A673 (cell line): ENCODE data around the gene SMOC2. TPM values are rescaled to one million over a fixed set of nuclear protein-coding genes. Genes with fewer than 3 reads are reported as not detected.

Experiments
- BruUV-seq: library from RNA; stranded (reverse); fragments of 400-500 nt; replicated peaks from 2 replicates; lab custom pipeline; 2021; lab: Mats Ljungman, UMichigan
- CTCF ChIA-PET: fragments of 300-600 bp; sonication (Branson Sonifier 250); formaldehyde crosslinking; loops from one replicate; lab custom pipeline; 2022; ENCODE audit warnings: antibody characterized with exemption; lab: Charles Lee
- POLR2A ChIA-PET: fragments of 300-600 bp; sonication (Branson Sonifier 250); formaldehyde crosslinking; loops from one replicate; lab custom pipeline; 2022; ENCODE audit warnings: antibody characterized with exemption; ENCODE audit not compliant: low non-redundant PET; lab: Charles Lee
- DNase-seq: peaks from one replicate; pipeline ENCODE4 v3.0.0-alpha.2; 2015; ENCODE audit warnings: low spot score
- H3K27ac ChIP-seq: fragments of 200-600 bp; sonication (generic); 2 replicates; pipeline ENCODE4 v1.5.1; 2016; ENCODE audit warnings: mixed run types, low read depth, mild to moderate bottlenecking, mixed read lengths, antibody characterized with exemption, low read length; ENCODE audit not compliant: poor library complexity, severe bottlenecking
- H3K27me3 ChIP-seq: fragments of 200-600 bp; sonication (generic); replicated peaks from 2 replicates; pipeline ENCODE4 v1.6.1; 2017; ENCODE audit warnings: mixed run types, low read depth, mild to moderate bottlenecking, mixed read lengths, antibody characterized with exemption, low read length; ENCODE audit not compliant: insufficient read depth, poor library complexity
- H3K36me3 ChIP-seq: fragments of 200-600 bp; sonication (generic); 2 replicates; pipeline ENCODE4 v1.6.1; 2016; ENCODE audit warnings: mixed run types, mild to moderate bottlenecking, mixed read lengths, antibody characterized with exemption, low read length; ENCODE audit not compliant: insufficient read depth, poor library complexity, severe bottlenecking
- H3K4me1 ChIP-seq: fragments of 200-600 bp; sonication (generic); 2 replicates; pipeline ENCODE4 v1.6.1; 2017; ENCODE audit warnings: mixed run types, mild to moderate bottlenecking, mixed read lengths, antibody characterized with exemption, low read length; ENCODE audit not compliant: insufficient read depth, poor library complexity, severe bottlenecking
- H3K4me3 ChIP-seq: fragments of 200-600 bp; sonication (generic); 2 replicates; pipeline ENCODE4 v1.5.1; 2016; ENCODE audit warnings: low read depth, mixed run types, mild to moderate bottlenecking, mixed read lengths, low read length; ENCODE audit not compliant: poor library complexity, severe bottlenecking
- H3K9me3 ChIP-seq: fragments of 200-600 bp; sonication (generic); 2 replicates; pipeline ENCODE4 v1.6.1; 2016; ENCODE audit warnings: mixed run types, low read depth, mild to moderate bottlenecking, mixed read lengths, antibody characterized with exemption, low read length; ENCODE audit not compliant: poor library complexity, severe bottlenecking
- CTCF ChIP-seq: fragments of 300-800, 200-600 bp; sonication (generic); conservative IDR thresholded peaks from 2 replicates; pipeline ENCODE4 v1.5.1; 2017; ENCODE audit warnings: low read depth, mild to moderate bottlenecking, antibody characterized with exemption, low read length, moderate library complexity, mixed read lengths
- EZH2 ChIP-seq: fragments of 200-600 bp; sonication (generic); IDR thresholded peaks from 2 replicates; pipeline ENCODE4 v1.6.1; 2017; ENCODE audit warnings: borderline replicate concordance, low read depth, mild to moderate bottlenecking, mixed read lengths, antibody characterized with exemption, low read length; ENCODE audit not compliant: poor library complexity, severe bottlenecking
- intact Hi-C: fragments of 100-400 bp; cut with micrococcal nuclease; formaldehyde crosslinking; loops from one replicate; pipeline ENCODE4 v1.10.0; 2022; ENCODE audit not compliant: unreplicated experiment
- total RNA-seq: library from RNA; stranded (reverse); gene quantifications from 2 replicates; pipeline ENCODE4 v1.2.3, GENCODE V29; 2021

SMOC2 gene
- total RNA-seq, 1 experiment from 2014 or later = 1.8 TPM

DNA sequence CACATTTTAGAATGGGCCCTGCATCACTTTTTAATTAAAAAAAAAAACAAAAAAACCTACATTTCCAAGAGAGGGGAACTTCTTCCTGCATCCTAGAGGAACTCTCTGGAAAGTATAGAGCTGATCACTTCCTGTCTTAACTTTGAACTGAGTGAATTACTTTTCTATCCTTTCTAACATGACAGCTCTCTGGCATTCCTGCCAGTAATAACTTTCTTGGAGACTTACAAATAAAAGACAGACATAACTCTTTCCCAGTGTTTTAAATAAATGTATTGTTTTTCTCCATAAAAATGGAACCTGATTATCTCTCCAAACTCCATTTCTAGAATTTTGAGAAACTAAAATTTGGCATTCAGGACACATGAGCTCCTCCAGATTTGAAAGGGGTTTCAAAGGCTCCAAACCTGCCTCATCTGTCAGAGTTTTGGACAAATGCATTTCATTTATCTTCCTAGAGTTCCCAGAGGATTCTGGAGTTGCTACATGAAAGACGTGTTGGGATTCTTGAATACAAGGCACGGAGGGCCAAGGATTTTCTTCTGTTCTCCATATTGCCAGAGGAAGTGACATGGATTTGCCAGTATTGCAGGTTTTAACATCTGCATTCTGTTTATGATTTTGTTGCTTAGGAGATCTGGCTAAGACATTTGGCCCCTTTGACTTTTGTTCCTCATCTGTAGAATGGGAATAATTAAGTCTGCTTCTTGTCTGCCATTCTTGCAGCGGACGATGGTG lies 2.0 kb upstream of the SMOC2 start:
- Histone ChIP-seq H3K9me3 (no peaks in the 10 kb centered on the region), H3K4me1 (peaks cover 7% of the 10 kb centered on the region), H3K27ac (no peak overlapping the region), H3K36me3 (no peaks in the 10 kb centered on the region), H3K27me3 (peaks cover 54% of the 10 kb centered on the region), H3K4me3 (no peak overlapping the region)
- intact Hi-C loops = no loop called here
- CTCF ChIA-PET = no interaction called here
- no TSS peak for BruUV-seq
- TF ChIP-seq EZH2 = no peak
- no peak for TF ChIP-seq CTCF
- POLR2A ChIA-PET = no interaction called here
- DNase-seq = no peak

DNA sequence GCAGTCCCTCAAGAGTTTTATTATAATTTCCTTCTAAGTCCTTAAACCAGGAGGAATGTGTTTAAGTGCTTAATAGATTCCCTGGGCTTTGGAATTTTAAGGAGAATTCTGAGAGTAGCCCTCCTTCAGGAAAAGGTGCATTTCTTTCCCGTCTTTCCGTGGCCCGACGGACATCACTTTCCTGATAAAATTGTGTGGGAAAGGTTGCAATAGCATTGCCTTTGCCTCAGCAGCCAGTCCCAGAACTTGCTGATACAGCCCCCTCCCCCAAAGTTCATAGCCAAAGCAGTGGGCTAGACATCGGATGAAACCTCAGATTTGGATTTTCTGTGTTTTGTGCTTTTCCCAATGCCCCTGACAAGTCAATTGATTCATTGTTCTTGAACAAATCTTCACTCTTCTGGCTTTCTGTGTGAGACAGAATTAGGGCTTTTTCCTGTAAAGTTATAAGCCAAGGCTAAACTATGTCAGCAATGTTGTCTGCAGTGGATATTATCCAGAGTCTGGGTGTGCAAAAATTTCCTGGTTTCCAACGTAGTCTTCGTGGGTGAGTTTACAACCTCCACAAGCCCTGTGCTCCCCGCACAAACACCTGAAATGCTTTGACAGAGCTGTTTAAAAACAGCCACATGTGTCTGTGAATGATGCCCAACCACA lies 1.1 kb upstream of the SMOC2 start:
- no peak for TF ChIP-seq EZH2
- no peak for DNase-seq
- POLR2A ChIA-PET = no interaction called here
- Histone ChIP-seq H3K4me3 (no peak overlapping the region), H3K36me3 (no peaks in the 10 kb centered on the region), H3K27me3 (peaks cover 63% of the 10 kb centered on the region), H3K4me1 (peaks cover 7% of the 10 kb centered on the region), H3K27ac (no peak overlapping the region), H3K9me3 (no peaks in the 10 kb centered on the region)
- CTCF ChIA-PET = no interaction called here
- BruUV-seq = no TSS peak
- intact Hi-C loops = loop anchor here (10.0 kb wide), 1 partner anchor 285 kb away; no protein-coding TSS in a partner anchor

GRCh38 chr6:168441434-168442391 lies 729 bp downstream of the SMOC2 start:
- no peak overlapping the region for H3K27ac ChIP-seq
- H3K36me3 ChIP-seq = no peaks in the 10 kb centered on the region
- DNase-seq = no peak
- TF ChIP-seq EZH2 (peak; percentile 73), CTCF (no peak)
- ChIA-PET POLR2A (no interaction called here), CTCF (no interaction called here)
- no peaks in the 10 kb centered on the region for H3K9me3 ChIP-seq
- H3K4me3 ChIP-seq = peak overlapping the region; percentile 42
- BruUV-seq = no TSS peak
- H3K4me1 ChIP-seq = peaks cover 7% of the 10 kb centered on the region
- intact Hi-C loops = loop anchor here (10.0 kb wide), 1 partner anchor 287 kb away; no protein-coding TSS in a partner anchor
- H3K27me3 ChIP-seq = peaks cover 60% of the 10 kb centered on the region
